BLaER1 treated with 17β-estradiol and CSF1 and Interleukin-3, amounts not matched to agents 10 nM and 100 nM (cell line): ENCODE results near the gene CLCN1.

Source experiments
- H3K27ac ChIP-seq, 11 experiments: shearing (Covaris generic); formaldehyde crosslinking; 2 replicates each; pipeline ENCODE4 v1.8.1; 2022
- H3K27me3 ChIP-seq, 11 experiments: shearing (Covaris generic); formaldehyde crosslinking; 2 replicates each; pipeline ENCODE4 v1.8.1; 2022
- H3K36me3 ChIP-seq, 11 experiments: shearing (Covaris generic); formaldehyde crosslinking; 2 replicates each; pipeline ENCODE4 v1.8.1; 2022
- H3K4me1 ChIP-seq, 10 experiments: shearing (Covaris generic); formaldehyde crosslinking; 2 replicates each; pipeline ENCODE4 v1.8.1; 2022
- H3K4me2 ChIP-seq, 11 experiments: shearing (Covaris generic); formaldehyde crosslinking; 2 replicates each; pipeline ENCODE4 v1.8.1; 2022
- H3K4me3 ChIP-seq, 10 experiments: shearing (Covaris generic); formaldehyde crosslinking; 2 replicates each; pipeline ENCODE4 v1.8.1; 2022
- H3K9ac ChIP-seq, 11 experiments: shearing (Covaris generic); formaldehyde crosslinking; 2 replicates each; pipeline ENCODE4 v1.8.1; 2022
- H3K9me3 ChIP-seq, 11 experiments: shearing (Covaris generic); formaldehyde crosslinking; replicated peaks in 1 of 11; 2 replicates each; pipeline ENCODE4 v1.8.1; 2022
- H4K20me1 ChIP-seq, 11 experiments: shearing (Covaris generic); formaldehyde crosslinking; 2 replicates each; pipeline ENCODE4 v1.8.1; 2022
- Cebpa-rat ChIP-seq, 11 experiments: shearing (Covaris generic); IDR thresholded peaks; 2 replicates each; pipeline ENCODE4 v1.8.1; 2022

Gene CLCN1

DNA sequence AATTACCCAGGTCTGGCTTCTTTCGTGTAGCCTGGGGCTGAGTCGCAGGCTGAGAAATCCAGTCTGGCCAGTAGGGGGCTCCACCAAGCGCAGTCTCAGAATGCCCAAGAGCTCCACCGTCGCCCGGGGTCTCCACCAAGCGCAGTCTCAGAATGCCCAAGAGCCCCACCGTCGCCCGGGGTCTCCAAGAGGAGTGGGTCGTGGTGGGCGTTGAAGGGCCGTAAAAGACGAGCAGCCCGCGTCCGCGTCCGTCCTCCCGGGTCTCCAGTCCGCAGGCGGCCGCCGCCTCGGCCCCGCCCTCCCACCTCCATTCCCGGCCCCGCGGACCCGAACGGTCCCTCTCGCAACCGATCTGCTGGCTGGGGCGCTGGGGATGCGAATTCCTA, 64.3 kb downstream of the CLCN1 start:
- peak overlapping the region; percentile 88 to 99 (median 95) for H3K27ac ChIP-seq
- H3K9me3 ChIP-seq: 0 out of 22 replicates have a peak, but pooled peaks cover 0 to 7% (median 0%) of the 10 kb centered on the region in 11 experiments
- peak overlapping the region; percentile 86 to 100 (median 97) for H3K4me3 ChIP-seq
- H3K27me3 ChIP-seq: no peaks in the 10 kb centered on the region
- H4K20me1 ChIP-seq: peaks cover 18 to 38% (median 30%) of the 10 kb centered on the region in 11 experiments; a peak in 21 of 22 replicates
- H3K36me3 ChIP-seq: peaks cover 0 to 38% (median 27%) of the 10 kb centered on the region in 11 experiments; a peak in 19 of 22 replicates
- TF ChIP-seq Cebpa-rat (IDR thresholded peaks at IDR 0.05): no peak
- H3K4me1 ChIP-seq: peaks cover 46 to 83% (median 71%) of the 10 kb centered on the region in 10 experiments
- H3K9ac ChIP-seq: peak overlapping the region; percentile 85 to 100 (median 96)
- peak overlapping the region; percentile 75 to 97 (median 95) for H3K4me2 ChIP-seq

DNA sequence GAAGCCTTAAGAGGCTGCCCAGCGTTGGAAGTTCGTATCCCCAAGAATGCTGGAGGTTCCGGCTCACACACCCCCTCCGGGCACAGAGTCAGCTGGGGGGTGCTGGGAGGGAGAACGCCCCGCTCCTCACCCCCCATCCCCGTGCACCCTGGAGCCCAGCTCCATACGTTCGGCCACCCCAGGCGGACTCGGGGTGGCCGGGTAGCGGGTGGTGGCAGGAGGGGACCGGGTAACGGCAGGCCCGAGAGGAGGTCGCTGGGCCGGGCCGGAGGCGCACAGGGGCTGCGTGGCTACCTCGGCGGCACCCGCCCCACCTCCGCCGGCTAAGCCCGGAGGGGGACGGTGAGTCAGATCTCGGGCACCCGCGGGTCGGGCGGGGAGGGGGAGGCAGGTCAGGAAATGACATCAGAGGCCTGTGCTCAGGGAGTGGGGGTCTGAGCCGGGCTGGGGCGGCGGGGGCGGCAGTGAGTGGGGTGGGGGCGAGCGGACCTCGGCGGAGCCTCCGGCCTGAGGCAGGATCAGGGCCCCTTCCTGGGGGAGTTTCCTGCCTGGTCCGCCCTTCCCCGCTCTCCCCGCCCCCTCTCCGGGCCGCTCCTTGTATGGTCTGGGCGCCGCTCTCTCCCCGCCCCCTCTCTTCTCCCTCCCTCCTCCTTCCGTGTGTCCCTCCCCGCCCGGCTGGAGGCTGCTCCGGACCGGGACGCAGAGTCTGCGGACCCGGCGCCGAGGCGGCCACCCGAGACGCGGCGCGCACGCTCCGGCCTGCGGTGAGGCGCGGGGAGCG, 64.9 kb downstream of the CLCN1 start, which contains the start of gene ZYX:
TSS of gene ZYX (plus strand) at position 700 of the 781 bp plus-strand sequence. CDS start 227 bp downstream, outside the sequence.
- no peaks in the 10 kb centered on the region for H3K27me3 ChIP-seq
- peaks cover 46 to 83% (median 71%) of the 10 kb centered on the region in 10 experiments for H3K4me1 ChIP-seq
- peak within 1 kb of the TSS; percentile 88 to 99 (median 95) for H3K27ac ChIP-seq
- H3K36me3 ChIP-seq: peaks cover 0 to 44% (median 33%) of the 10 kb centered on the region in 11 experiments; a peak in 19 of 22 replicates
- H3K9ac ChIP-seq: peak within 1 kb of the TSS; percentile 85 to 100 (median 96)
- no peak for TF ChIP-seq Cebpa-rat (IDR thresholded peaks at IDR 0.05)
- H3K9me3 ChIP-seq: 0 out of 22 replicates have a peak, but pooled peaks cover 0 to 7% (median 0%) of the 10 kb centered on the region in 11 experiments
- H3K4me3 ChIP-seq: peak within 1 kb of the TSS; percentile 86 to 100 (median 97)
- peak within 1 kb of the TSS; percentile 91 to 100 (median 98) for H3K4me2 ChIP-seq
- peaks cover 18 to 44% (median 36%) of the 10 kb centered on the region in 11 experiments; a peak in 21 of 22 replicates for H4K20me1 ChIP-seq

- H3K4me1 ChIP-seq: peaks cover 46 to 83% (median 71%) of the 10 kb centered on the region in 10 experiments
- H3K4me2 ChIP-seq: peak overlapping the region; percentile 91 to 100 (median 98)
- H3K9ac ChIP-seq: peak overlapping the region; percentile 85 to 100 (median 96)
- TF ChIP-seq Cebpa-rat (IDR thresholded peaks at IDR 0.05): no peak
- H4K20me1 ChIP-seq: peaks cover 25 to 51% (median 44%) of the 10 kb centered on the region in 11 experiments; a peak in 21 of 22 replicates
- peaks cover 0 to 51% (median 39%) of the 10 kb centered on the region in 11 experiments; a peak in 19 of 22 replicates for H3K36me3 ChIP-seq
- 0 out of 22 replicates have a peak, but pooled peaks cover 0 to 7% (median 0%) of the 10 kb centered on the region in 11 experiments for H3K9me3 ChIP-seq
- peak overlapping the region; percentile 88 to 99 (median 95) for H3K27ac ChIP-seq
- H3K27me3 ChIP-seq: no peaks in the 10 kb centered on the region
- H3K4me3 ChIP-seq: peak overlapping the region; percentile 86 to 100 (median 97)
These were observed 65.7 kb downstream of the CLCN1 start for GRCh38 chr7:143381427-143382125.

GRCh38 chr7:143382126-143382790, 66.3 kb downstream of the CLCN1 start:
- Histone ChIP-seq H3K27ac (peak overlapping the region; percentile 88 to 99 (median 95)), H4K20me1 (peaks cover 32 to 58% (median 50%) of the 10 kb centered on the region in 11 experiments; a peak in 21 of 22 replicates), H3K9me3 (0 out of 22 replicates have a peak, but pooled peaks cover 0 to 7% (median 0%) of the 10 kb centered on the region in 11 experiments), H3K4me3 (peak overlapping the region; percentile 86 to 100 (median 97)), H3K4me2 (peak overlapping the region; percentile 91 to 100 (median 98)), H3K27me3 (no peaks in the 10 kb centered on the region), H3K4me1 (peaks cover 46 to 83% (median 74%) of the 10 kb centered on the region in 10 experiments), H3K9ac (peak overlapping the region; percentile 85 to 100 (median 96)), H3K36me3 (peaks cover 0 to 58% (median 45%) of the 10 kb centered on the region in 11 experiments; a peak in 20 of 22 replicates)
- no peak for TF ChIP-seq Cebpa-rat (IDR thresholded peaks at IDR 0.05)

GRCh38 chr7:143382791-143383641, 67.1 kb downstream of the CLCN1 start:
- Histone ChIP-seq H3K36me3 (peaks cover 4 to 66% (median 53%) of the 10 kb centered on the region in 11 experiments), H3K27ac (peak overlapping the region; percentile 73 to 99 (median 95); a peak in 21 of 22 replicates), H3K4me2 (peak overlapping the region; percentile 91 to 100 (median 98)), H3K9me3 (0 out of 22 replicates have a peak, but pooled peaks cover 0 to 7% (median 0%) of the 10 kb centered on the region in 11 experiments), H3K4me1 (peaks cover 46 to 81% (median 78%) of the 10 kb centered on the region in 10 experiments), H3K27me3 (no peaks in the 10 kb centered on the region), H3K4me3 (peak overlapping the region in 9 of 10 experiments; percentile 86 to 100 (median 96); a peak in 18 of 20 replicates), H3K9ac (peak overlapping the region; percentile 85 to 100 (median 96); a peak in 21 of 22 replicates), H4K20me1 (peaks cover 37 to 66% (median 58%) of the 10 kb centered on the region in 11 experiments; a peak in 21 of 22 replicates)
- TF ChIP-seq Cebpa-rat (IDR thresholded peaks at IDR 0.05): no peak

GRCh38 chr7:143383642-143383957, 67.7 kb downstream of the CLCN1 start:
- Histone ChIP-seq H3K27ac (peak overlapping the region; percentile 17 to 99 (median 90); a peak in 20 of 22 replicates), H3K27me3 (no peaks in the 10 kb centered on the region), H3K4me1 (peaks cover 46 to 79% (median 75%) of the 10 kb centered on the region in 10 experiments), H3K9ac (peak overlapping the region; percentile 8 to 98 (median 92); a peak in 16 of 22 replicates), H3K4me2 (peak overlapping the region; percentile 91 to 100 (median 98)), H3K4me3 (peak overlapping the region in 9 of 10 experiments; percentile 86 to 100 (median 96); a peak in 18 of 20 replicates), H4K20me1 (peaks cover 37 to 72% (median 64%) of the 10 kb centered on the region in 11 experiments; a peak in 21 of 22 replicates), H3K9me3 (0 out of 22 replicates have a peak, but pooled peaks cover 0 to 7% (median 0%) of the 10 kb centered on the region in 11 experiments), H3K36me3 (peaks cover 10 to 72% (median 59%) of the 10 kb centered on the region in 11 experiments)
- no peak for TF ChIP-seq Cebpa-rat (IDR thresholded peaks at IDR 0.05)

DNA sequence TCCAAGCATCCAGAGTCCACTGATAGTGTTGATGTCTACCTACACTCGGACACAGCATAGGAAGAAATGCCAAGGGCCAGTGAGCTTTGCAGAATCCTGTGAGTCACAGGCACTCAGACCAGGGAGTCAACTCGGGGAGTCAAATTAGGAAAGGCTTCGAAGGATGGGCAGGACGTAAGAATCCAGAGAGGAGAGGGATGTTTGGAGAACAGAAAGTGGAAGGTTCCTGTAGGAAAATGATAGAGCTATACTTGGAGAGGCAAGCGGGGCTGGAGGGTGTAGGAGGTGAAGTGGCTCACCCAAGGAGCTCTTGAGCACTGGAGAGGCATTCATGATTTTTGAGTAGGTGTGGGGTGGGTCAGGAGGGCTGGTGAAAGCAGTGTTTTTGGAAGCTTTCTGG, 68.2 kb downstream of the CLCN1 start:
- peaks cover 39 to 77% (median 69%) of the 10 kb centered on the region in 11 experiments; a peak in 21 of 22 replicates for H4K20me1 ChIP-seq
- peak overlapping the region in 10 of 11 experiments; percentile 71 to 99 (median 90); a peak in 21 of 22 replicates for H3K27ac ChIP-seq
- H3K4me1 ChIP-seq: peaks cover 46 to 79% (median 70%) of the 10 kb centered on the region in 10 experiments
- peak overlapping the region; percentile 57 to 98 (median 92); a peak in 21 of 22 replicates for H3K9ac ChIP-seq
- H3K4me3 ChIP-seq: peak overlapping the region in 9 of 10 experiments; percentile 86 to 100 (median 96); a peak in 18 of 20 replicates
- no peak for TF ChIP-seq Cebpa-rat (IDR thresholded peaks at IDR 0.05)
- H3K9me3 ChIP-seq: 0 out of 22 replicates have a peak, but pooled peaks cover 0 to 7% (median 0%) of the 10 kb centered on the region in 11 experiments
- H3K36me3 ChIP-seq: peaks cover 15 to 77% (median 64%) of the 10 kb centered on the region in 11 experiments
- no peaks in the 10 kb centered on the region for H3K27me3 ChIP-seq
- H3K4me2 ChIP-seq: peak overlapping the region; percentile 91 to 100 (median 98)
